Activated CD4-positive, CD25-positive, alpha-beta regulatory T cell treated with anti-CD3 and anti-CD28 coated beads, Interleukin-2, amount 50 U/mL, for 24 hours (primary cell): ENCODE results near the gene ZNF716.
"Not testable (repeated sequence)": the region's sequence is repeated elsewhere in the genome, so short reads cannot be mapped to it uniquely, and the experiment has no call there.

Experiments
- ATAC-seq, 2 donors: fragments of 150-1000 bp; cut with Tn5 transposase; one replicate each; pipeline ENCODE4 v1.10.0; 2021; ENCODE audit warnings: mild to moderate bottlenecking in 1 of 2, moderate library complexity in 1 of 2

Gene ZNF716

DNA sequence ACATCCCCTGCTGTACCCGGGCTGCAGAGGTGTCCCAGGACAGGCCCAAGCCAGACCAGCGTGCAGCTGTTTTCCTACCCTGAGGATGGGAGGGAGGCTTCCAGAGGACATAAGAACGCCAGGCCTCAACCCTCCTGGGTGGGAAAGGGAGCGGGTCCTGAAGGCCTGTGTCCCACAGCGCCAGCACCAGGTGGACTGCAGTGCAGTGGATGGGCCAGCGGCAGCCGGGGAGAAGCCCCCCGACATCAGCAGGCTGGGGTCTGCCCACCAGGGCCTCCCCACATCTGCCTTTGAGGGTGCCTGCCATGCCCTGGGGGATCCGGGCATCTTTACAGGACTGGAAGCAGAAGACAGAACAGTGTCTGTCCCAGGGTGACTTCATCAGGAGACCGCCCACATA is 22.8 kb upstream of the ZNF716 start:
- ATAC-seq, result no peak

GRCh38 chr7:57427594-57427993 is 22.4 kb upstream of the ZNF716 start:
- ATAC-seq, result no peak

DNA sequence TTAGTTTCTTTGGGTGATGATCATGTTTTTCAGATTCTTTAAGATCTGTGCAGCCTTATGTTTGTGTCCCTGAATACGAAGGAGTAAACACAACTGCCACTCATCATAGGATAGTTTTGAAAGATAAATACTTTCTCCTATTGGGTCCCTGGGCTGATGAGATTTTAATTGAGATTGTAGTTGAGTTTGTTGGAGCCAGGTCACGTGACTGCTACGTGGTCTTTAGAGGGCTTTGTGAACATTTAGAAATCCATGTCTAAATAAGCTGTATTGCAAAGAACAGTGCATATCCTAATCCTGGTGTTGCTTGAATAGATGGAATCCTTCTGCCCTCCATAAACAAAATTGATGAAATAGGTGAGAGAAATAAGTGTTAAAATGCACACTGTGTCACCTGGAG is 17.4 kb upstream of the ZNF716 start:
- no peak for ATAC-seq

- no peak for ATAC-seq
These were observed 12.4 kb upstream of the ZNF716 start for GRCh38 chr7:57437581-57437980.

DNA sequence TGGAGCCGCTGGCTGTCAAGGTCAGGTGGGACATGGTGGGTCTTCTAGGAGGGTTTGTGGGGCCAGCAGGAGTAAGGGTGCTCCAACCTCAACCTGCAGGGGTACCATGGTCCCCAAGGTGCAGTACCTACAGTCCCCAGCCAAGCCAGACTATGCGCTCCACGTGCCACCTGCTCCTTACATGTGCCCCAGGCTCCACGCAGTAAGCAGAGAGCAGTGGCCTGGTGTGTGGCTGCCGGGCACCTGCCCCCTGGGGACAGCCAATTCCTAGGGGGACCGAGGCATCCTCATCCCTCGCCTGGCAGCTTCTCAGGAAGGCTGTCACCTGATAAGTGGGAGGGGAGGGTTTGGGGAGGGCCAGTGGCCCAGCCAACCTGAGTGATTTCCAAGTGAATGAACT is 11.7 kb upstream of the ZNF716 start:
- ATAC-seq, result no peak

- no peak for ATAC-seq
These were observed 6.4 kb upstream of the ZNF716 start for GRCh38 chr7:57443567-57443966.

DNA sequence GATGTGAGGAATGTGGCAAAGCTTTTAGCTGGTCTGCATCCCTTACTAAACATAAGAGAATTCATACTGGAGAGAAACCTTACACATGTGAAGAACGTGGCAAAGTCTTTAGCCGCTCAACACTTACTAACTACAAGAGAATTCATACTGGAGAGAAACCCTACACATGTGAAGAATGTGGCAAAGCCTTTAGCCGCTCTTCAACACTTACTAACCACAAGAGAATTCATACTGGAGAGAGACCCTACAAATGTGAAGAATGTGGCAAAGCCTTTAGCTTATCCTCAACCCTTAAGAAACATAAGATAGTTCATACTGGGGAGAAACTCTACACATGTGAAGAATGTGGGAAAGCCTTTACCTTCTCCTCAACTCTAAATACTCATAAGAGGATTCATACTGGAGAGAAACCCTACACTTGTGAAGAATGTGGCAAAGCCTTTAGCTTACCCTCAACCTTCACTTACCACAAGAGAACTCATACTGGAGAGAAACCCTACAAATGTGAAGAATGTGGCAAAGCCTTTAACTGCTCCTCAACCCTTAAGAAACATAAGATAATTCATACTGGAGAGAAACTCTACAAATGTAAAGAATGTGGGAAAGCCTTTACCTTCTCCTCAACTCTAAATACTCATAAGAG is 19.3 kb downstream of the ZNF716 start:
- not testable (repeated sequence) for ATAC-seq

- ATAC-seq, result not testable (repeated sequence)
These were observed 30.3 kb downstream of the ZNF716 start for GRCh38 chr7:57480304-57480703.

- not testable (repeated sequence) for ATAC-seq
These were observed 35.0 kb downstream of the ZNF716 start for GRCh38 chr7:57485022-57485421.

DNA sequence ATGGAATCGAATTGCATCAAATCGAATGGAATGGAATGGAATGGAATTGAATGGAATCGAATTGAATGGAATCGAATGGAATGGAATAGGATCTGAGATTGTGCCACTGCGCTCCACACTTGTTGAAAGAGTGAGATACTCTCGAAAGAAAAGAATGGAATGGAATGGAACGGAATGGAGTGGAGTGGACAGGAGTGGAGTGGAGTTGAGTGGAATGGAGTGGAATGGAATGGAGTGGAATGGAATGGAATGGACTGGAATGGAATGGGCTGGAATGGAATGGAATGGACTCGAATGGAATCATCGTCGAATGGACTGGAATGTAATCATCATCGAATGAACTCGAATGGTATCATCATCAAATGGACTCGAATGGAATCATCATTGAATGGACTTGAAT is 38.0 kb downstream of the ZNF716 start:
- ATAC-seq, result no peak

- not testable (repeated sequence) for ATAC-seq
These were observed 45.1 kb downstream of the ZNF716 start for GRCh38 chr7:57495111-57495510.

DNA sequence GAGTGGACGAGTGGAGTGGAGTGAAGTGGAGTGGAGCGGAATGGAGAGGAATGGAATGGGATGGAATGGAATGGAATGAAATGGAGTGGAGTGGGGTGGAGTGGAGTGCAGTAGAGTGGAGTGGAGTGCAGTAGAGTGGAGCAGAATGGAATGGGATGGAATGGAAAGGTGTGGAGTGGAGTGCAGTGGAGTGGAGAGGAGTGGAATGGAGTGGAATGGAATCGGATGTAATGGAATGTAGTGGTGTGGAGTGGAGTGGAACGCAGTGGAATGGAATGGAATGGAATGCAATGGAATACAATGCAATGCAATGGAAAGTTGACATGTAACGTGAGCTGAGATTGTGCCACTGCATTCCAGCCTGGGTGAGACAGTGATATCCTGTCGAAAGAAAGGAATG is 46.4 kb downstream of the ZNF716 start:
- ATAC-seq, result no peak

- no peak for ATAC-seq
These were observed 55.2 kb downstream of the ZNF716 start for GRCh38 chr7:57505176-57505575.
